RWPE1 (cell line): Measurements from ENCODE around the gene RFPL2.
"Not testable (repeated sequence)": the region's sequence is repeated elsewhere in the genome, so short reads cannot be mapped to it uniquely, and the experiment has no call there.

Source experiments
- CTCF ChIA-PET: fragments of 350-600 bp; sonication (Branson Sonifier 250); formaldehyde crosslinking; extraction: SDS; loops from one replicate; lab custom pipeline; 2021; lab: Yijun Ruan, JAX
- POLR2A ChIA-PET: fragments of 400-600 bp; formaldehyde crosslinking; extraction: SDS; loops from one replicate; lab custom pipeline; 2020; ENCODE audit warnings: antibody characterized with exemption; ENCODE audit not compliant: low non-redundant PET; lab: Yijun Ruan, JAX
- DNase-seq: peaks from one replicate; pipeline ENCODE4 v3.0.0; 2012; ENCODE audit warnings: low spot score
- H3K27ac ChIP-seq: fragments of 450-650 bp; 2 replicates; pipeline ENCODE4 v1.5.1; 2017
- TF ChIP-seq, protein P1 (sequence below): fragments of 450-650 bp; conservative IDR thresholded peaks from 2 replicates; pipeline ENCODE4 v1.5.1; 2017; ENCODE audit warnings: low read depth, mild to moderate bottlenecking

RFPL2 gene

DNA sequence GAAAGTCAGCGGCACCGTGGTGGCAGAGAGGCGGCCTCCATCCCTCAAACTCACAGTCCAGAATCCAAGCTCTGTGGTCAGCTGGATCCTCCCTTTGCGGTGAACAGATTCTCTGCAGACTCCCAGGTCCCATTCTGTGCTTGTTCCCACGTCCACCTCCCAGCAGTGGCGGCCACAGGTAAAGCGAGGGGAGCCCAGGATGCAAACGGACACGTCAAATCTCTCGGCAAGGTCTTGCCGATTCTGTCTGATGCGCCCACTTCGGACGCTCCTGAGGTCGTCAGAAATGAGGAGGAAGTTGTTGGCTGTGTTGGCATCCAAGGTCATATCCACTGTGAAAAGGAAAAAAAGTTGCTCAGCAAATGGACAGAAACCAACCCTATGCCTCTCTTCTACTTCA lies 13.9 kb downstream of the RFPL2 start:
- DNase-seq, POLR2A ChIA-PET, H3K27ac ChIP-seq: not testable (repeated sequence)
- CTCF ChIA-PET: interaction anchor here (0.5 kb wide), 1 partner anchor 239 kb away, joined by 4 read pairs; no protein-coding TSS in a partner anchor

DNA sequence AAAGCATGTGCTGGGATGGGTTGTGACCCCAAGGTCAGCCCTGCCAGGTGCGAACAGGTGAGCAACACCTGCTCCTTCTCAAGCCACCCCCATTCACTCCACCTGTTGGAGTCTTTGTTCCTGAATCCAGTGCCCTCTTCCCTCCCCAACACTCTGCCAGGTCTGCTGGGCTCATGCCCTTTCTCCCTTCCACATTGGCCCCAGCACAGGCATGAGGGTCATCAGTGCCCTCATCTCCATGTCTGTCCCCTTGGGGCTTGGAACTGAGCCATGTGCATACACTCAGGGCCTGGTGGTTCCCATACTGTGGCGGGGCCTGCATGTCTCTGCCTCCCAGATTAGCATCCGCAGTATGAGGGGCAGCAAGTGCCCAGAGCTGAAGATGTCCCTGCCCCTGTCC lies 19.1 kb downstream of the RFPL2 start:
- ChIA-PET POLR2A (no interaction called here), CTCF (interaction anchor here (0.6 kb wide), 1 partner anchor 59 kb away, joined by 3 read pairs; no protein-coding TSS in a partner anchor)
- TF ChIP-seq, protein P1, sequence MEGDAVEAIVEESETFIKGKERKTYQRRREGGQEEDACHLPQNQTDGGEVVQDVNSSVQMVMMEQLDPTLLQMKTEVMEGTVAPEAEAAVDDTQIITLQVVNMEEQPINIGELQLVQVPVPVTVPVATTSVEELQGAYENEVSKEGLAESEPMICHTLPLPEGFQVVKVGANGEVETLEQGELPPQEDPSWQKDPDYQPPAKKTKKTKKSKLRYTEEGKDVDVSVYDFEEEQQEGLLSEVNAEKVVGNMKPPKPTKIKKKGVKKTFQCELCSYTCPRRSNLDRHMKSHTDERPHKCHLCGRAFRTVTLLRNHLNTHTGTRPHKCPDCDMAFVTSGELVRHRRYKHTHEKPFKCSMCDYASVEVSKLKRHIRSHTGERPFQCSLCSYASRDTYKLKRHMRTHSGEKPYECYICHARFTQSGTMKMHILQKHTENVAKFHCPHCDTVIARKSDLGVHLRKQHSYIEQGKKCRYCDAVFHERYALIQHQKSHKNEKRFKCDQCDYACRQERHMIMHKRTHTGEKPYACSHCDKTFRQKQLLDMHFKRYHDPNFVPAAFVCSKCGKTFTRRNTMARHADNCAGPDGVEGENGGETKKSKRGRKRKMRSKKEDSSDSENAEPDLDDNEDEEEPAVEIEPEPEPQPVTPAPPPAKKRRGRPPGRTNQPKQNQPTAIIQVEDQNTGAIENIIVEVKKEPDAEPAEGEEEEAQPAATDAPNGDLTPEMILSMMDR: no peak
- no peak overlapping the region for H3K27ac ChIP-seq
- DNase-seq: no peak

DNA sequence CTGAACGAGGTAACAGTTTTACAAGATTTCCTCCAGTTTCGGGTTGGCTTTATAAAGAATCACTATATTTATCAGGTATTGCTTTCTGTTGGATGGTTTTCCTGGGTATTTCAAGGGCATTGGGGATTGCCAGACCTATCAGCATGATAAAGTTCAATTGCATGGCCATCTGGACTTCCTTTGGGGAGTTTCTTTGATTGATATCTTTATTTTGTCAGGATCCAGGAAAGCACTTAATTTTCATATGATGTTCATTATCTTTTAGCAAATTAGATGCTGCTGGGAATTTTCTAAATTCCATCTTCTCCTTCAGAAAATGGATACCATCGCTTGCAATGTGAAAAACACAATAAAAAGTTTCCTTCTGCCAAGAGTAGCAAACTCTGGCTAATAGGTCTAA lies 21.2 kb downstream of the RFPL2 start:
- POLR2A ChIA-PET: no interaction called here
- CTCF ChIA-PET: no interaction called here

DNA sequence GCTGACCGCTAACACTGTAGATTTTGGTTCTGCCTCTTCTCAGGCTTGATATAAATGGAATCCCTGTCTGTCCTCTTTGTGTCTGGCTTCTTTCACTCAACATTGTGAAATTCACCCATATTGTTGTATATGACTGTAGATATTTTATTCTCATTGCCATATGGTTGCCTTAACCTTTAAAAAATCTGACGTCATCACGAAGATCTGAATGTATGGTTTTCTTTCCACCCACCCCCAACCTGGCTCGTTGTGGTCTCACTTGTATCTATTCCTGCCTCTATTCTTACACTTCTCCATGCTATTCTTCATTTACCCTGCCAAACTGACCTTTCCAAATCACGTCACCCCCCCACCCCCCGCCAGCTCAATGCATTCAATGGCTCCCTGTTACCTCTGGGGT lies 23.8 kb downstream of the RFPL2 start:
- POLR2A ChIA-PET: no interaction called here
- CTCF ChIA-PET: no interaction called here
- TF ChIP-seq, protein P1: no peak
- H3K27ac ChIP-seq: no peak overlapping the region
- no peak for DNase-seq

More for the DNA sequence above, 21.2 kb downstream of the RFPL2 start:
- no peak overlapping the region for H3K27ac ChIP-seq
- no peak for DNase-seq
- TF ChIP-seq, protein P1: no peak

DNA sequence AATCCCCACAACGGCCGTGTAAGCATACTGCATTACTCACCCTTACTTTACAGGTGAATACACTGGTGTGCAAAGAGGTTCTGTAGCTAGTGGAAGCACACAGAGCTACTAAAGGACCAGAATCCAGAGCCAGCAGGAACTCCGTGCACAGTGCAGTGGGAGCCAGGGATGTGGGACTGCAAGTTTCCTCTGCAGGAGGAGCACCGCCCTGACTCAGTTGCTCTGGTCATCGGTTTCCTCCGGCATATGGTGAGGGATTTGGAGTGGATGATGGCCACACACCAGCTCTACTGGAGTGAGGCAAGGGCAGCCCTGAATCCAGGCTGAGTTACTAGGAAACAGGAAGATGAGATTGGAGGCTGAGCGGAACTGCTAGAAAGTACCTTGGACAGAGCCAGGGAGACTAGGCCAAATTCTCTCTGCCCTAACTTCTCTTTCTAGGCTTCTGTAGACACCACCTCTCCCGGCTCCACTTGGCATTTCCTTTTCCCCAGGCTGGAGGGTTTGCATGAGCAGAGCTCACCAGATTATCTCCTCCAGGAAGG lies 27.6 kb downstream of the RFPL2 start:
- DNase-seq: no peak
- CTCF ChIA-PET: no interaction called here
- POLR2A ChIA-PET: no interaction called here
- TF ChIP-seq, protein P1: no peak
- H3K27ac ChIP-seq: no peak overlapping the region

DNA sequence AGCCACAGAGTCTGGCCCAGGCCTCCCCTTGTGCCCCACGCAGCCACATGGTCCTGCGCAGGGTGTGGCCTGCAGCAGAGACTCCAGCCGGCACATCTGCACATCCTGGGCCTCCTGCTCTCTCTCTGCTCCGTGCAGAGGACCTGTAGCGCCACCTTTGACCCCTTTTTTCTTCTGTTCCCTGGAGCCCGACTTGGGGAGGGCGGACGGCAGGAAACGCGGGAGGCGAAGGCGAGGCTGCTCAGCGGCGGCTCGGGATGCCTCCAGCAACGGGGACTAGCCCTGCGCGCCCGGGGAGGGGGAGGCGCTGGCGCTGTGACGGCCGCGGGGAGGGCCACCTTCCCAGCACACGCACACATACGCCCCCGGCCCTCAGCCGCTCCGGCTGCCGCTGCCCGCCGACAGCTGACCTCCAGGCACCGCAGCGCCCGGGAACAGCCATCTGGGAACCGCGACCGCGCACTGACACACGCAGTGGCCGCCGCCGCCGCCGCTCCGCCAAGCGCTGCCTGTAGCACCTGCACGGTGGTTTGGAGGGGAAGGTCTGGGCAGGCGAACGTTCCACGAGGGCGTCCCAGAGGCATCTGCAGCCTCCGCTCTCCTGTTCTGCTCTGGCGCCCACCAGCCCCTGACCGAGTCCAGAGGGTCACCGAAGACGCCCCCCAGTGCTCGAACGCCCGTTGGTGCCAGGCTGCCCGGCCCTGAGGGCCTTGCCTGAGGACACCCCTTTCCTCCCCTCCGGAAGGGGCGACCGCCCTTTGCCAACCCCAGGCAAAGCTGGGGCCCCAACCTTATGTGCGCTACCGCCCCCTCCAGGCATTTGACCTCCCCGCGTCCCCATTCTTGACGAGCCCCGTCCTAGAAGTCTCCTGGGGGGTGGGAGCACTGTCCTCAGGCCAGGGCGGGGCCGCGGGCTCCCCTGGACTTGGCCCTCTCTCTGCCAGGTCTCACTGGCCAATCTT lies 28.9 kb downstream of the RFPL2 start:
- ChIA-PET POLR2A (no interaction called here), CTCF (no interaction called here)
- TF ChIP-seq, protein P1: no peak
- no peak for DNase-seq
- no peak overlapping the region for H3K27ac ChIP-seq
